ENCODE measurements around the gene CACNB1. TPM values are rescaled to one million over a fixed set of nuclear protein-coding genes. Genes with fewer than 3 reads are reported as not detected.

The CACNB1 gene
- polyA plus RNA-seq, 1 of the 3 experiments (the other 2 are of a cell fraction), result 7.4 TPM

- H2AFZ ChIP-seq (ENCODE audit: low read depth), result no peak overlapping the region
- H3K4me1 ChIP-seq (ENCODE audit: control insufficient read depth in 1 of 2, insufficient read depth in 2 of 2, low read depth in 1 of 2, low read length in 1 of 2), result peaks cover 7 to 18% of the 10 kb centered on the region in 2 experiments; a peak in 1 of 4 replicates
- no peak for TF ChIP-seq RFX5 (IDR thresholded peaks at IDR 0.05; ENCODE audit: low read length)
- no peak for TF ChIP-seq JUND (IDR thresholded peaks at IDR 0.05)
- no peak for TF ChIP-seq RXRA (IDR thresholded peaks at IDR 0.05; ENCODE audit: borderline replicate concordance, low read depth)
- no peak for TF ChIP-seq ELF1 (IDR thresholded peaks at IDR 0.05)
- TF ChIP-seq, protein P1, sequence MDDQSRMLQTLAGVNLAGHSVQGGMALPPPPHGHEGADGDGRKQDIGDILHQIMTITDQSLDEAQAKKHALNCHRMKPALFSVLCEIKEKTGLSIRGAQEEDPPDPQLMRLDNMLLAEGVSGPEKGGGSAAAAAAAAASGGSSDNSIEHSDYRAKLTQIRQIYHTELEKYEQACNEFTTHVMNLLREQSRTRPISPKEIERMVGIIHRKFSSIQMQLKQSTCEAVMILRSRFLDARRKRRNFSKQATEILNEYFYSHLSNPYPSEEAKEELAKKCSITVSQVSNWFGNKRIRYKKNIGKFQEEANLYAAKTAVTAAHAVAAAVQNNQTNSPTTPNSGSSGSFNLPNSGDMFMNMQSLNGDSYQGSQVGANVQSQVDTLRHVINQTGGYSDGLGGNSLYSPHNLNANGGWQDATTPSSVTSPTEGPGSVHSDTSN (IDR thresholded peaks at IDR 0.05), result 0 out of 2 replicates have a peak, but pooled peaks have one; percentile 4
- TF ChIP-seq YY1 (IDR thresholded peaks at IDR 0.05; ENCODE audit: low read depth), result no peak
- TF ChIP-seq POLR2AphosphoS5 (IDR thresholded peaks at IDR 0.05; ENCODE audit: low read depth, low read length), result no peak
- peak; percentile 74 for TF ChIP-seq NFIC (IDR thresholded peaks at IDR 0.05; ENCODE audit: borderline replicate concordance)
- TF ChIP-seq CHD2 (IDR thresholded peaks at IDR 0.05; ENCODE audit: low read length, partially characterized antibody), result no peak
- no peak for TF ChIP-seq TEAD4 (IDR thresholded peaks at IDR 0.05; ENCODE audit: borderline replicate concordance, insufficient read depth)
- TF ChIP-seq EZH2phosphoT487 (IDR thresholded peaks at IDR 0.05; ENCODE audit: borderline replicate concordance, low read depth), result no peak
- TF ChIP-seq MXI1 (IDR thresholded peaks at IDR 0.05; ENCODE audit: low read depth, low read length), result no peak
- no peak for TF ChIP-seq SMC3 (IDR thresholded peaks at IDR 0.05; ENCODE audit: low read depth, low read length)
- TF ChIP-seq GATA2 (CRISPR knock-in tag; IDR thresholded peaks at IDR 0.05), result no peak
- TF ChIP-seq USF2 (IDR thresholded peaks at IDR 0.05; ENCODE audit: borderline replicate concordance, low read depth, low read length), result no peak
- peak; percentile 27; the same call in 1 of the 2 replicates for TF ChIP-seq FOSL2 (IDR thresholded peaks at IDR 0.05; ENCODE audit: borderline replicate concordance, low read depth)
- TF ChIP-seq TCF12 (IDR thresholded peaks at IDR 0.05), result 0 out of 2 replicates have a peak, but pooled peaks have one; percentile 4
- TF ChIP-seq SIN3A (IDR thresholded peaks at IDR 0.05; ENCODE audit: borderline replicate concordance, low read depth, low read length), result no peak
- TF ChIP-seq, protein P2, sequence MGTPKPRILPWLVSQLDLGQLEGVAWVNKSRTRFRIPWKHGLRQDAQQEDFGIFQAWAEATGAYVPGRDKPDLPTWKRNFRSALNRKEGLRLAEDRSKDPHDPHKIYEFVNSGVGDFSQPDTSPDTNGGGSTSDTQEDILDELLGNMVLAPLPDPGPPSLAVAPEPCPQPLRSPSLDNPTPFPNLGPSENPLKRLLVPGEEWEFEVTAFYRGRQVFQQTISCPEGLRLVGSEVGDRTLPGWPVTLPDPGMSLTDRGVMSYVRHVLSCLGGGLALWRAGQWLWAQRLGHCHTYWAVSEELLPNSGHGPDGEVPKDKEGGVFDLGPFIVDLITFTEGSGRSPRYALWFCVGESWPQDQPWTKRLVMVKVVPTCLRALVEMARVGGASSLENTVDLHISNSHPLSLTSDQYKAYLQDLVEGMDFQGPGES (IDR thresholded peaks at IDR 0.05; ENCODE audit: low read depth, low read length), result no peak
- TF ChIP-seq MAX (IDR thresholded peaks at IDR 0.05; ENCODE audit: low read depth), result no peak
- no peak for TF ChIP-seq TAF1 (IDR thresholded peaks at IDR 0.05; ENCODE audit: borderline replicate concordance, low read depth, low read length)
- no peak overlapping the region for H3K4me3 ChIP-seq (ENCODE audit: low read depth in 2 of 2, low read length in 1 of 2)
- no peak overlapping the region for H3K9ac ChIP-seq
- WGBS (ENCODE audit: low lambda C conversion rate), result 3% methylated on average over 8 of the region's 15 CpGs
- DNase-seq, result no peak
- H4K20me1 ChIP-seq (ENCODE audit: insufficient read depth), result no peaks in the 10 kb centered on the region
- H3K27me3 ChIP-seq (ENCODE audit: insufficient read depth), result no peaks in the 10 kb centered on the region
- H3K79me2 ChIP-seq (ENCODE audit: insufficient read depth), result no peaks in the 10 kb centered on the region
- 0 out of 2 replicates have a peak overlapping the region, but pooled peaks have one; percentile 18 for H3K4me2 ChIP-seq
- no peak overlapping the region for H3K27ac ChIP-seq (ENCODE audit: low read depth in 2 of 2, low read length in 1 of 2)
- H3K36me3 ChIP-seq (replicated peaks in 1 of 2; ENCODE audit: control insufficient read depth in 1 of 2, insufficient read depth in 2 of 2, low read length in 1 of 2), result no peaks in the 10 kb centered on the region
- CTCF ChIA-PET, result interaction anchor here (0.7 to 22.6 kb wide), 12 partner anchors 6 to 385 kb away, joined by 3 to 781 read pairs (median 4); partner anchors contain the start of genes CACNB1, RPL19 and STAC2
- POLR2A ChIA-PET, result interaction anchor here (0.7 to 1.4 kb wide), 3 partner anchors 31 to 38 kb away, joined by 3 to 9 read pairs (median 4); partner anchors contain the start of gene RPL19
- no peaks in the 10 kb centered on the region for H3F3A ChIP-seq (replicated peaks; ENCODE audit: insufficient read depth)
- H3K9me2 ChIP-seq, result no peaks in the 10 kb centered on the region
- H3K9me3 ChIP-seq, result no peaks in the 10 kb centered on the region
These were observed 41.0 kb upstream of the CACNB1 start for GRCh38 chr17:39238311-39238972.
